ENCODE measurements around the gene RPL22. TPM values are rescaled to one million over a fixed set of nuclear protein-coding genes. Genes with fewer than 3 reads are reported as not detected.

The RPL22 gene
- total RNA-seq, 1 donor from 2014 or later, result 414 TPM

DNA sequence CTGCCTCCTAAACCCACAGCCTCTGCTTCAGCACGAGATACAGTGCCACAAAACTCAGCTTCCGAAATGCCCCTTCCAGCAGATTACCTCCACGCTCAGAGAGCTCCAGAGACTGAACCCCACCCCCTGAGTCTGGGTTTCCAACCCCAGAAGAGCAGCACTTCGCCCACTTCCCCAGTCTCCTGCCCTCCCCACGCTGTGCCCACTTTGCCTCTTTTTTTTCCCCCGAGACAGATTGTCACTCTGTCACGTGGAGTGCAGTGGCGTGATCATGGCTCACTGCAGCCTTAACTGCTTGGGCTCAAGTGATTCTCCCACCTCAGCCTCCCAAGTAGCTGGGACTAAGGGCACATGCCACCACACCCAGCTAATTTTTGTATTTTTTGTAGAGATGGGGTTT lies 26.3 kb upstream of the RPL22 start:
- no peak for DNase-seq (ENCODE audit: low spot score, unreplicated experiment)
- Mint-ChIP-seq H3K9me3 (ENCODE audit: low read depth) (no peaks in the 10 kb centered on the region), H3K4me3 (ENCODE audit: low read depth) (no peak overlapping the region), H3K4me1 (ENCODE audit: low read depth) (no peaks in the 10 kb centered on the region), H3K36me3 (ENCODE audit: insufficient read depth) (peaks cover 24% of the 10 kb centered on the region), H3K27ac (no peak overlapping the region), H3K27me3 (no peaks in the 10 kb centered on the region)
- TF ChIP-seq, protein P1, sequence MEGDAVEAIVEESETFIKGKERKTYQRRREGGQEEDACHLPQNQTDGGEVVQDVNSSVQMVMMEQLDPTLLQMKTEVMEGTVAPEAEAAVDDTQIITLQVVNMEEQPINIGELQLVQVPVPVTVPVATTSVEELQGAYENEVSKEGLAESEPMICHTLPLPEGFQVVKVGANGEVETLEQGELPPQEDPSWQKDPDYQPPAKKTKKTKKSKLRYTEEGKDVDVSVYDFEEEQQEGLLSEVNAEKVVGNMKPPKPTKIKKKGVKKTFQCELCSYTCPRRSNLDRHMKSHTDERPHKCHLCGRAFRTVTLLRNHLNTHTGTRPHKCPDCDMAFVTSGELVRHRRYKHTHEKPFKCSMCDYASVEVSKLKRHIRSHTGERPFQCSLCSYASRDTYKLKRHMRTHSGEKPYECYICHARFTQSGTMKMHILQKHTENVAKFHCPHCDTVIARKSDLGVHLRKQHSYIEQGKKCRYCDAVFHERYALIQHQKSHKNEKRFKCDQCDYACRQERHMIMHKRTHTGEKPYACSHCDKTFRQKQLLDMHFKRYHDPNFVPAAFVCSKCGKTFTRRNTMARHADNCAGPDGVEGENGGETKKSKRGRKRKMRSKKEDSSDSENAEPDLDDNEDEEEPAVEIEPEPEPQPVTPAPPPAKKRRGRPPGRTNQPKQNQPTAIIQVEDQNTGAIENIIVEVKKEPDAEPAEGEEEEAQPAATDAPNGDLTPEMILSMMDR (IDR thresholded peaks at IDR 0.05; ENCODE audit: unreplicated experiment), result no peak

DNA sequence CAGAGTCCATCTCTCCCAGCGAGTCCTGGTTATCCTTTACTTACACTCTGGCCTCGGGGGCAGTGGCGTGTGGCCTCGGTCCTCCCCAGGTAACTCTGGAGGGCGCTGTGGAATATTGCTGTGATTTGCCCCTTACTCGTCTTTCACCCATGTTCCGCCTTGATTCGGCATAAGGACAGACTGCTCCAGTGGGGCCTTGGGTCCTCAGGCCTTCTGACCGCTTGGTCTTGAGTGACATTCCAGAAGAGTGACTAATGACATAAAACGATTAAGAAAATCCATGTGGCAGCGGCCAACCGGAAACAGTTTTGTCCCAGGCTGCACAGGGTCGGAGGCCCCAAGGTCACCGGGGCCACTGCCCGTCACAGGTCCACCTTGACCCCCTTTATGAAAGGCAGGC lies 25.3 kb upstream of the RPL22 start:
- Mint-ChIP-seq H3K4me1 (ENCODE audit: low read depth) (no peaks in the 10 kb centered on the region), H3K4me3 (ENCODE audit: low read depth) (no peak overlapping the region), H3K27me3 (no peaks in the 10 kb centered on the region), H3K36me3 (ENCODE audit: insufficient read depth) (peaks cover 25% of the 10 kb centered on the region), H3K9me3 (ENCODE audit: low read depth) (no peaks in the 10 kb centered on the region), H3K27ac (no peak overlapping the region)
- TF ChIP-seq, protein P1 (IDR thresholded peaks at IDR 0.05; ENCODE audit: unreplicated experiment), result no peak
- no peak for DNase-seq (ENCODE audit: low spot score, unreplicated experiment)

DNA sequence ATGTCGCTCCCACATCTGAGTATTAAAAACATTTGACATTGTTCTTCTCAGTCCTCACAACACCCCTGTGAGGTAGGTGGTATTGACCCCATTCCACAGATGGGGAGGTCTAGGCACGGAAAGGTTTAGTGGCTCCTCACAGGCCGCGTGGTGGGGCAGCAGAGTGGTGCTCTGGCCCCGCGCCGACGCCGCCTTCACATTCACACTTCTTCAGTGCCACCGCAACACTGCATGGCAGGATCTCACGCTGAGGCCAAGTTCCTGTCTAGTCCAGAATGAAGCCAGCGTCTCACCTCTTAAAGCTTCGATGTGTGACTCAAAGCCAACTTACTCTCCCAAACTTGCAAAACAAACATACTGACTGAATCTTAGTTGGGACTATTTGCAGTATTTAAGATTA lies 24.2 kb upstream of the RPL22 start:
- H3K36me3 Mint-ChIP-seq (ENCODE audit: insufficient read depth), result peaks cover 25% of the 10 kb centered on the region
- TF ChIP-seq, protein P1 (IDR thresholded peaks at IDR 0.05; ENCODE audit: unreplicated experiment), result no peak
- no peaks in the 10 kb centered on the region for H3K9me3 Mint-ChIP-seq (ENCODE audit: low read depth)
- no peak overlapping the region for H3K27ac Mint-ChIP-seq
- H3K27me3 Mint-ChIP-seq, result no peaks in the 10 kb centered on the region
- H3K4me3 Mint-ChIP-seq (ENCODE audit: low read depth), result no peak overlapping the region
- peaks cover under 1% of the 10 kb centered on the region for H3K4me1 Mint-ChIP-seq (ENCODE audit: low read depth)
- DNase-seq (ENCODE audit: low spot score, unreplicated experiment), result no peak

DNA sequence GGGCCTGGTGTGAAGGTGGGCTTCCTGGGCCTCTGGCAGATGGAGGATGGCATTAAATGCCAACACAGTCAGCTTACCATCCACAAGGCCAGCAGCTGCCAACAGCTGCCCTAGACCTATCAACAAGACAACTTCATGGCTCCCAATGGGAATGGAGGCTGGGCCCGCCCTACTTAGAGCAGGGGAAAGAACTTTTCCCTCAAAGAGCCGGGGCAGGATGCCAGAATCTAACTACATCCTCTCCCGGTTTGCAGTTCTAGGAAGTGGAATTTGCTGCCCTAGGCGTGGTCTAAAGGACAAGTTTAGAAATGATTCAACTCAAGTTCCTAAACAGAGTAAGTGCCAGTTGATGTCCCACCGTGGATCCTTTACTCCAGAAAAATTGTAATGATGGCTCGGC lies 23.2 kb upstream of the RPL22 start:
- Mint-ChIP-seq H3K4me1 (ENCODE audit: low read depth) (peaks cover 6% of the 10 kb centered on the region), H3K9me3 (ENCODE audit: low read depth) (no peaks in the 10 kb centered on the region), H3K27ac (no peak overlapping the region), H3K36me3 (ENCODE audit: insufficient read depth) (peaks cover 25% of the 10 kb centered on the region), H3K27me3 (no peaks in the 10 kb centered on the region), H3K4me3 (ENCODE audit: low read depth) (no peak overlapping the region)
- DNase-seq (ENCODE audit: low spot score, unreplicated experiment), result no peak
- TF ChIP-seq, protein P1 (IDR thresholded peaks at IDR 0.05; ENCODE audit: unreplicated experiment), result no peak

DNA sequence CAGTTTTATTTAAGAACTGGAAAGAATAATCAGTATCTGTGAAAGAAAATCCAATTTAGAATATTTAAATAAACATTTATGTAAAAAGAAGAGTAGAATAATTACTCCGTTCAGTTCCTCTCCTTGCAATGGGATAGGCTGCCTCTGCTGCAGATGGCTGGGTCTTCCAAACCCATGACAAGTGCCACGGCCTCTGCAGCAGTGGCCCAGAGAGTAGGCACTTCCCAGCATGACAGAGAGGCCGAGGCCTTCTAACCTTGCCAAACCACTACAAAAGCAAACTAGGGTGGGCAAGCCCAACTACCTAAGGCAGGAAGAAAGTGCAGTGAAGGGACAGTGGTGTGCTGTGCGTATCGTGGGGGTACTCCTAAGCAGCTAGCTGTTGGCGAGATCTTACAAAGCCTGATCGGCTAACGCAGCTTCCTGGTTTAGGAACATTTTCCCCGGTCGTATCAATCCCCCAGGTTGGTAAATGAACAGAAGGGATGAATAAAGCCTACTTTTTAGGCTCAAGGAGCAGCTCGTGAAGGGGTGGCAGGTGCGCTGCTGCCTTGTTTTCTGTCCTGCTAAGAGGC lies 21.9 kb upstream of the RPL22 start:
- Mint-ChIP-seq H3K27me3 (no peaks in the 10 kb centered on the region), H3K4me1 (ENCODE audit: low read depth) (peaks cover 6% of the 10 kb centered on the region), H3K36me3 (ENCODE audit: insufficient read depth) (peaks cover 23% of the 10 kb centered on the region), H3K4me3 (ENCODE audit: low read depth) (no peak overlapping the region), H3K27ac (peak overlapping the region; percentile 69), H3K9me3 (ENCODE audit: low read depth) (no peaks in the 10 kb centered on the region)
- no peak for DNase-seq (ENCODE audit: low spot score, unreplicated experiment)
- TF ChIP-seq, protein P1 (IDR thresholded peaks at IDR 0.05; ENCODE audit: unreplicated experiment), result no peak
